ENCODE measurements around the gene RASEF.

GRCh38 chr9:82981552-82981951, 81.4 kb downstream of the RASEF start:
- TF ChIP-seq CTCF (IDR thresholded peaks at IDR 0.05), result no peak
- no peak for TF ChIP-seq EZH2 (IDR thresholded peaks at IDR 0.05; ENCODE audit: borderline replicate concordance, insufficient read depth, low read depth, low read length, poor library complexity, severe bottlenecking)
